IMR-90 (cell line): ENCODE results near the gene WEE1. TPM values are rescaled to one million over a fixed set of nuclear protein-coding genes. Genes with fewer than 3 reads are reported as not detected.

Experiments
- ATAC-seq: fragments of 200-7000 bp; cut with Tn5 transposase; 2 replicates; pipeline ENCODE4 v1.9.1; 2020; ENCODE audit warnings: low read depth, mild to moderate bottlenecking, moderate library complexity
- BruUV-seq: library from RNA; stranded (reverse); fragments of 400-500 nt; replicated peaks from 2 replicates; lab custom pipeline; 2021; lab: Mats Ljungman, UMichigan
- CTCF ChIA-PET: fragments of 300-600 bp; formaldehyde crosslinking; extraction: SDS; loops from one replicate; lab custom pipeline; 2021; ENCODE audit warnings: antibody characterized with exemption; lab: Yijun Ruan, JAX
- POLR2A ChIA-PET: fragments of 300-600 bp; sonication (Branson Sonifier 250); formaldehyde crosslinking; loops from one replicate; lab custom pipeline; 2022; ENCODE audit warnings: antibody characterized with exemption; ENCODE audit not compliant: unreplicated experiment; lab: Charles Lee
- DNase-seq: peaks from one replicate; pipeline ENCODE4 v3.0.0; 2013
- H2AFZ ChIP-seq: replicated peaks from 2 replicates; pipeline ENCODE3; 2013; ENCODE audit warnings: low read length, mild to moderate bottlenecking; ENCODE audit not compliant: poor library complexity
- H2AK5ac ChIP-seq: 2 replicates; pipeline ENCODE4 v1.6.1; 2013; ENCODE audit warnings: low read depth, low read length, inconsistent platforms
- H2AK9ac ChIP-seq: replicated peaks from 2 replicates; pipeline ENCODE3; 2013; ENCODE audit warnings: mild to moderate bottlenecking, low read depth, low read length, moderate library complexity; ENCODE audit not compliant: poor library complexity
- H2BK120ac ChIP-seq: 2 replicates; pipeline ENCODE4 v1.6.1; 2013; ENCODE audit warnings: low read depth, low read length, inconsistent platforms
- H2BK15ac ChIP-seq: 3 replicates; pipeline ENCODE4 v1.6.1; 2013; ENCODE audit warnings: low read depth, low read length, inconsistent platforms
- H2BK20ac ChIP-seq: 2 replicates; pipeline ENCODE4 v1.6.1; 2013; ENCODE audit warnings: low read depth, mild to moderate bottlenecking, inconsistent platforms, low read length, moderate library complexity
- H2BK5ac ChIP-seq: 2 replicates; pipeline ENCODE4 v1.6.1; 2013; ENCODE audit warnings: mild to moderate bottlenecking, low read depth, low read length, inconsistent platforms; ENCODE audit not compliant: poor library complexity, severe bottlenecking
- H3K14ac ChIP-seq: replicated peaks from 2 replicates; pipeline ENCODE4 v1.6.1; 2013; ENCODE audit warnings: low read depth, low read length, inconsistent platforms
- H3K18ac ChIP-seq: 2 replicates; pipeline ENCODE4 v1.6.1; 2013; ENCODE audit warnings: low read depth, low read length, control low read depth
- H3K23ac ChIP-seq: 2 replicates; pipeline ENCODE4 v1.6.1; 2013; ENCODE audit warnings: low read depth, low read length, inconsistent platforms
- H3K27ac ChIP-seq: 2 replicates; pipeline ENCODE4 v1.5.1; 2013; ENCODE audit warnings: mild to moderate bottlenecking, control low read depth, low read length; ENCODE audit not compliant: insufficient read depth
- H3K27me3 ChIP-seq: 2 replicates; pipeline ENCODE4 v1.6.1; 2013; ENCODE audit warnings: low read length; ENCODE audit not compliant: control insufficient read depth, insufficient read depth
- H3K36me3 ChIP-seq: 2 replicates; pipeline ENCODE4 v1.6.1; 2013; ENCODE audit warnings: low read length, mixed read lengths; ENCODE audit not compliant: control insufficient read depth, insufficient read depth
- H3K4ac ChIP-seq: 2 replicates; pipeline ENCODE4 v1.6.1; 2013; ENCODE audit warnings: low read depth, low read length, inconsistent platforms
- H3K4me1 ChIP-seq: 2 replicates; pipeline ENCODE4 v1.6.1; 2013; ENCODE audit warnings: low read length, mixed read lengths; ENCODE audit not compliant: control insufficient read depth, insufficient read depth
- H3K4me2 ChIP-seq: 2 replicates; pipeline ENCODE4 v1.6.1; 2013; ENCODE audit warnings: low read depth, mild to moderate bottlenecking, control low read depth, low read length, moderate library complexity
- H3K4me3 ChIP-seq: 2 replicates; pipeline ENCODE4 v1.5.1; 2013; ENCODE audit warnings: low read depth, mild to moderate bottlenecking, control low read depth, low read length, moderate library complexity; ENCODE audit not compliant: insufficient read depth
- H3K56ac ChIP-seq: 2 replicates; pipeline ENCODE4 v1.6.1; 2013; ENCODE audit warnings: low read length, inconsistent platforms; ENCODE audit not compliant: insufficient read depth; ENCODE audit errors: extremely low read depth
- H3K79me1 ChIP-seq, 2 experiments: 2 replicates each; pipeline ENCODE4 v1.6.1; 2013; ENCODE audit warnings: low read length in 2 of 2, inconsistent platforms in 1 of 2, low read depth in 1 of 2
- H3K9ac ChIP-seq: 2 replicates; pipeline ENCODE4 v1.6.1; 2013; ENCODE audit warnings: low read depth, low read length, control low read depth
- H3K9me1 ChIP-seq: 2 replicates; pipeline ENCODE4 v1.6.1; 2013; ENCODE audit warnings: low read length, inconsistent platforms; ENCODE audit not compliant: insufficient read depth
- H3K9me3 ChIP-seq: 2 replicates; pipeline ENCODE4 v1.6.1; 2013; ENCODE audit warnings: low read length; ENCODE audit not compliant: control insufficient read depth, insufficient read depth
- H4K20me1 ChIP-seq: 2 replicates; pipeline ENCODE4 v1.6.1; 2013; ENCODE audit warnings: low read length, inconsistent platforms; ENCODE audit not compliant: insufficient read depth
- H4K5ac ChIP-seq: 2 replicates; pipeline ENCODE4 v1.6.1; 2013; ENCODE audit warnings: mild to moderate bottlenecking, low read depth, low read length, control low read depth
- H4K8ac ChIP-seq, 2 experiments: 2 replicates each; pipeline ENCODE4 v1.6.1; 2013; ENCODE audit warnings: low read depth in 2 of 2, low read length in 2 of 2, control low read depth in 1 of 2, inconsistent platforms in 1 of 2
- H4K91ac ChIP-seq: 2 replicates; pipeline ENCODE4 v1.6.1; 2013; ENCODE audit warnings: low read depth, low read length, inconsistent platforms; ENCODE audit not compliant: insufficient read depth
- BHLHE40 ChIP-seq: fragments of 150-350 bp; IDR thresholded peaks from 2 replicates; pipeline ENCODE4 v1.6.1; 2016; ENCODE audit warnings: mild to moderate bottlenecking, low read depth, low read length
- CEBPB ChIP-seq: IDR thresholded peaks from 2 replicates; pipeline ENCODE4 v1.6.1; 2012; ENCODE audit warnings: low read depth, low read length, improper control_type of control experiment
- CHD1 ChIP-seq: IDR thresholded peaks from 2 replicates; pipeline ENCODE4 v1.6.1; 2012; ENCODE audit warnings: low read depth, low read length, improper control_type of control experiment
- CTCF ChIP-seq: conservative IDR thresholded peaks from 2 replicates; pipeline ENCODE4 v1.5.1; 2012; ENCODE audit warnings: mild to moderate bottlenecking, low read depth, low read length, improper control_type of control experiment
- ELK1 ChIP-seq: fragments of 150-350 bp; IDR thresholded peaks from 2 replicates; pipeline ENCODE4 v1.6.1; 2016; ENCODE audit warnings: low read depth, mild to moderate bottlenecking, low read length, moderate library complexity, borderline replicate concordance
- FOS ChIP-seq: fragments of 150-350 bp; IDR thresholded peaks from 2 replicates; pipeline ENCODE4 v1.6.1; 2016; ENCODE audit warnings: low read depth, low read length
- MAFK ChIP-seq: IDR thresholded peaks from 2 replicates; pipeline ENCODE4 v1.6.1; 2012; ENCODE audit warnings: low read depth, low read length, improper control_type of control experiment
- MXI1 ChIP-seq: IDR thresholded peaks from 2 replicates; pipeline ENCODE4 v1.6.1; 2012; ENCODE audit warnings: low read depth, mild to moderate bottlenecking, low read length, moderate library complexity, borderline replicate concordance
- NFE2L2 ChIP-seq: fragments of 150-350 bp; IDR thresholded peaks from 2 replicates; pipeline ENCODE4 v1.6.1; 2016; ENCODE audit warnings: low read depth, mild to moderate bottlenecking, low read length
- POLR2A ChIP-seq: IDR thresholded peaks from 2 replicates; pipeline ENCODE4 v1.6.1; 2012; ENCODE audit warnings: mild to moderate bottlenecking, low read depth, low read length
- RAD21 ChIP-seq: IDR thresholded peaks from 2 replicates; pipeline ENCODE4 v1.6.1; 2012; ENCODE audit warnings: low read length, improper control_type of control experiment
- RCOR1 ChIP-seq: IDR thresholded peaks from 2 replicates; pipeline ENCODE4 v1.6.1; 2012; ENCODE audit warnings: mild to moderate bottlenecking, low read length, improper control_type of control experiment; ENCODE audit not compliant: insufficient replicate concordance
- RFX5 ChIP-seq: IDR thresholded peaks from 2 replicates; pipeline ENCODE4 v1.8.0; 2012; ENCODE audit warnings: low read depth, mild to moderate bottlenecking, low read length, moderate library complexity
- SMC3 ChIP-seq: fragments of 150-350 bp; IDR thresholded peaks from 2 replicates; pipeline ENCODE4 v1.6.1; 2016; ENCODE audit warnings: low read depth, mild to moderate bottlenecking, antibody characterized with exemption, low read length, moderate library complexity
- USF2 ChIP-seq: fragments of 150-350 bp; IDR thresholded peaks from 2 replicates; pipeline ENCODE4 v1.6.1; 2017; ENCODE audit warnings: mild to moderate bottlenecking, antibody characterized with exemption, low read length, low read depth
- WGBS, 2 experiments: methylation state at CpG; one replicate each; pipeline versions ENCODE4 v1.1.5 to v1.1.7; 2013; ENCODE audit warnings: missing lambda C conversion rate in 2 of 2; ENCODE audit not compliant: insufficient read length in 1 of 2; ENCODE audit errors: extremely low coverage in 2 of 2; 5-methylcytosine and 5-hydroxymethylcytosine counted together
- dilution Hi-C: fragments of 300-500 bp; cut with HindIII; formaldehyde crosslinking; loops from one replicate; pipeline ENCODE4 v1.14.3; 2018; ENCODE audit warnings: low sequenced_read_pairs; ENCODE audit not compliant: unreplicated experiment
- in situ Hi-C: fragments of 300-500 bp; cut with MboI; formaldehyde crosslinking; loops from 3 replicates; pipeline ENCODE4 v1.14.3; 2019; ENCODE audit warnings: low sequenced_read_pairs, inconsistent platforms, mixed read lengths
- intact Hi-C: fragments of 100-400 bp; cut with micrococcal nuclease; formaldehyde crosslinking; loops from 2 replicates; pipeline ENCODE4 v1.10.0; 2022
- polyA plus RNA-seq, 3 experiments: library from polyadenylated mRNA; depleted of rRNA; stranded (reverse); fragments of >200 nt; gene quantifications; 2 replicates each; pipeline ENCODE4 v1.2.3, GENCODE V29; 2012; ENCODE audit warnings: low replicate concordance in 1 of 3
- total RNA-seq: library from RNA; depleted of rRNA; stranded (reverse); fragments of >200 nt; gene quantifications from 2 replicates; pipeline ENCODE4 v1.2.3, GENCODE V29; 2012

Gene WEE1
- total and polyA plus RNA-seq, 2 of the 4 experiments (the other 2 are of a cell fraction) = 26.5 to 29.2 TPM

- ChIA-PET POLR2A (no interaction called here), CTCF (interaction anchor here (0.8 kb wide), 1 partner anchor 14 kb away, joined by 3 read pairs; no protein-coding TSS in a partner anchor)
- no peak overlapping the region for H2AK5ac ChIP-seq
- peak overlapping the region; percentile 69 for H2AFZ ChIP-seq
- no peaks in the 10 kb centered on the region for H4K20me1 ChIP-seq
- H3K18ac ChIP-seq = no peak overlapping the region
- no peak overlapping the region for H2BK5ac ChIP-seq
- no peak overlapping the region for H4K5ac ChIP-seq
- intact Hi-C loops (no loop called here), in situ Hi-C loops (no loop called here), dilution Hi-C loops (no loop called here)
- H2BK120ac ChIP-seq = no peak overlapping the region
- H3K79me1 ChIP-seq = no peaks in the 10 kb centered on the region
- no peak overlapping the region for H3K23ac ChIP-seq
- H3K9me3 ChIP-seq = no peaks in the 10 kb centered on the region
- H3K9ac ChIP-seq = no peak overlapping the region
- BruUV-seq = no TSS peak
- no peak overlapping the region for H4K91ac ChIP-seq
- no peak overlapping the region for H2BK15ac ChIP-seq
- no peak for DNase-seq
- H2BK20ac ChIP-seq = no peak overlapping the region
- H3K4me3 ChIP-seq = no peak overlapping the region
- H3K27ac ChIP-seq = no peak overlapping the region
- H2AK9ac ChIP-seq = no peak overlapping the region
- H3K14ac ChIP-seq = no peak overlapping the region
- H4K8ac ChIP-seq = no peak overlapping the region
- H3K27me3 ChIP-seq = no peaks in the 10 kb centered on the region
- ATAC-seq = 0 out of 2 replicates have a peak, but pooled peaks have one; percentile 27
- no peak overlapping the region for H3K4me2 ChIP-seq
- peaks cover 3% of the 10 kb centered on the region; the same call in 1 of the 2 replicates for H3K4me1 ChIP-seq
- 80% methylated on average over 3 of the region's 12 CpGs; no CpG with 5 or more reads in 1 of the 2 experiments for WGBS, 2 experiments
- H3K56ac ChIP-seq = no peak overlapping the region
- H3K4ac ChIP-seq = no peak overlapping the region
- no peaks in the 10 kb centered on the region for H3K36me3 ChIP-seq
- H3K9me1 ChIP-seq = peaks cover 3% of the 10 kb centered on the region; the same call in 1 of the 2 replicates
- no peak for TF ChIP-seq SMC3
- TF ChIP-seq FOS = no peak
- no peak for TF ChIP-seq POLR2A
- TF ChIP-seq ELK1 = no peak
- TF ChIP-seq RCOR1 = no peak
- no peak for TF ChIP-seq RFX5
- no peak for TF ChIP-seq CHD1
- no peak for TF ChIP-seq USF2
- TF ChIP-seq MXI1 = no peak
- TF ChIP-seq BHLHE40 = no peak
- TF ChIP-seq MAFK = no peak
- no peak for TF ChIP-seq NFE2L2
- TF ChIP-seq CTCF = no peak
- TF ChIP-seq RAD21 = no peak
- no peak for TF ChIP-seq CEBPB
These were observed 53.3 kb downstream of the WEE1 start for GRCh38 chr11:9626496-9627394.
